Measurements from ENCODE around the gene SLC4A1AP. TPM values are rescaled to one million over a fixed set of nuclear protein-coding genes. Genes with fewer than 3 reads are reported as not detected.
"Not testable (repeated sequence)": the region's sequence is repeated elsewhere in the genome, so short reads cannot be mapped to it uniquely, and the experiment has no call there.

The SLC4A1AP gene, protein sequence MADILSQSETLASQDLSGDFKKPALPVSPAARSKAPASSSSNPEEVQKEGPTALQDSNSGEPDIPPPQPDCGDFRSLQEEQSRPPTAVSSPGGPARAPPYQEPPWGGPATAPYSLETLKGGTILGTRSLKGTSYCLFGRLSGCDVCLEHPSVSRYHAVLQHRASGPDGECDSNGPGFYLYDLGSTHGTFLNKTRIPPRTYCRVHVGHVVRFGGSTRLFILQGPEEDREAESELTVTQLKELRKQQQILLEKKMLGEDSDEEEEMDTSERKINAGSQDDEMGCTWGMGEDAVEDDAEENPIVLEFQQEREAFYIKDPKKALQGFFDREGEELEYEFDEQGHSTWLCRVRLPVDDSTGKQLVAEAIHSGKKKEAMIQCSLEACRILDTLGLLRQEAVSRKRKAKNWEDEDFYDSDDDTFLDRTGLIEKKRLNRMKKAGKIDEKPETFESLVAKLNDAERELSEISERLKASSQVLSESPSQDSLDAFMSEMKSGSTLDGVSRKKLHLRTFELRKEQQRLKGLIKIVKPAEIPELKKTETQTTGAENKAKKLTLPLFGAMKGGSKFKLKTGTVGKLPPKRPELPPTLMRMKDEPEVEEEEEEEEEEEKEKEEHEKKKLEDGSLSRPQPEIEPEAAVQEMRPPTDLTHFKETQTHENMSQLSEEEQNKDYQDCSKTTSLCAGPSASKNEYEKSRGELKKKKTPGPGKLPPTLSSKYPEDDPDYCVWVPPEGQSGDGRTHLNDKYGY
- total RNA-seq, result 17.4 TPM

DNA sequence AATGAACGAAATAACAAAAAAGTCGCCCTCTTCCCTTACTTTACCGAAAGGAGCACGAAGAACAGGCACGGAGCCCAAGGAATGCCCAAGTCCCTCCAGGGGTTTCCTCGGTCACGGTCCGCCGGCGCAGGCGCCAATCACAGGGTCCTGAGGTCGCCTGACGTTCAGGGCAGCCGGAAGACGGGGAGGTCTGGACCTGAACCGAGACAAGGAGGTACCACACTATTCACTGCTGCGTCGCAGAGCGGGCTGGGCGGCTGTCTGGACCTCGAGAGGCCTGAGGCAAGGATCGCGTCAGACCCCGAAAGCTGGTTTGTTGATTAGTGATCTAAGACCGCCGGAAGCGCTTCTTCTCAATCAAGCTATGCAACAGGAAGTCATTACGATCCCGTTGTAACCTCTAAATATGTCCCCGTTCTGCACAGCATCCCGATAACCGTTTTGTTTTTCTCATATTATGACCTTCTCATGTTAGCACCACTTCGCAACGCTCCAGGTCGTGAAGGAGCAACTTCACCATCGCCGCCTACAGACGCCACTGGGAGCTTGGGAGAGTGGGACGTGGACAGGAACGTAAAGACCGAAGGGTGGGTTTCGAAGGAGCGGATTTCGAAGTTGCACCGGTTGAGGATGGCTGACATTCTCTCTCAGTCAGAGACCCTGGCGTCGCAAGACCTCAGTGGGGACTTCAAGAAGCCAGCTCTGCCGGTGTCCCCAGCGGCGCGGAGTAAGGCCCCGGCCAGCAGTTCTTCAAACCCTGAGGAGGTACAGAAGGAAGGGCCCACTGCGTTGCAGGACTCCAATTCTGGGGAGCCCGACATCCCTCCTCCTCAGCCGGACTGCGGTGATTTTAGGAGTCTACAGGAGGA lies at the start of gene SLC4A1AP, which contains the start of gene SUPT7L:
Gene SLC4A1AP (plus strand): TSS at position 605 of the 869 bp plus-strand sequence. CDS start 26 bp downstream, at position 631.
Gene SUPT7L (minus strand): TSS at position 330 of the 869 bp plus-strand sequence. CDS start 1,422 bp downstream, outside the sequence.
- peak; percentile 69 for DNase-seq (ENCODE audit: low spot score)

DNA sequence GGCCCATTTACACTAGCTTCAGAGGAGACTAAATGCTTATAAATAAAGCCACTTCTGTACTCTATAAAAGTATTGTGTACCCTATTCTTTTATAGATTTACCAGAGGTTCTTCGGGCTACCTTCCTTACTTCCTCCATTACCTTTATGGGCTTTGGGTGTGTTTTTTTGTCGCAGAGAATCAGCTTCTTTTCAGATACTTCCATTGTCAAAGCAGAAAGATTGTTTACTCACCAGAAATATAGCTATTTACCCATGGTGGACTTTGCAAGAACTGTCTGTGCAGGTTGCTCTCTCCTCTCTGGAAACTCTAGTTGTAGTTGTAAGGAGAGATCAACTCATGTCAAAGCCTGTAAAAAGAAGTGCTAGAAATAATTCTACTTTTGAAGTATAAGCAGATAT lies 49.7 kb upstream of the SLC4A1AP start:
- DNase-seq (ENCODE audit: low spot score), result no peak

- DNase-seq (ENCODE audit: low spot score), result no peak
Measured at GRCh38 chr2:27615316-27615715, 48.4 kb upstream of the SLC4A1AP start.

DNA sequence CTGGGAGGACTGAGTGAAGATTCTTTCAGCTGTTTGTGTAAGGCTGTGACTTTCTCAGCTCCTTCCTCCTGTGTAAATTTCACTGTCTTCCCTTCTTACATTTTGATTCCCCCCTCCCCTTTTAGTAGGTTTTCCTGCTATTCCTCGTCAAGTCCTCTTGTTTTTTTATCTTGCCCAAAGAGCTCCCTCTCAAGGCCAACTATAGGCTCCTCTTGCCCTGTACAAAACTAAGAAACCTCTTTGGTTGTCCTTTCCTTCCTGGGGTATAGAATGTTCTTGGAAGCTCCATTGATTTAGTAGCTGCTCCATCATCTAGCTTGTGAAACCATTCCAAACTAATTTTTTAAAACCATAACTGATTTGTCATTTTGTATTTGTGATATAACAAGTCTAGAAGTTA lies 42.2 kb upstream of the SLC4A1AP start:
- no peak for DNase-seq (ENCODE audit: low spot score)

GRCh38 chr2:27622921-27623384 lies 40.7 kb upstream of the SLC4A1AP start:
- DNase-seq (ENCODE audit: low spot score), result no peak

- no peak for DNase-seq (ENCODE audit: low spot score)
Measured at GRCh38 chr2:27624943-27625342, 38.7 kb upstream of the SLC4A1AP start.

- DNase-seq (ENCODE audit: low spot score), result not testable (repeated sequence)
Measured at GRCh38 chr2:27626323-27626722, 37.4 kb upstream of the SLC4A1AP start.

GRCh38 chr2:27626921-27627320 lies 36.8 kb upstream of the SLC4A1AP start:
- DNase-seq (ENCODE audit: low spot score), result not testable (repeated sequence)

GRCh38 chr2:27627963-27628766 lies 35.5 kb upstream of the SLC4A1AP start:
- no peak for DNase-seq (ENCODE audit: low spot score)

DNA sequence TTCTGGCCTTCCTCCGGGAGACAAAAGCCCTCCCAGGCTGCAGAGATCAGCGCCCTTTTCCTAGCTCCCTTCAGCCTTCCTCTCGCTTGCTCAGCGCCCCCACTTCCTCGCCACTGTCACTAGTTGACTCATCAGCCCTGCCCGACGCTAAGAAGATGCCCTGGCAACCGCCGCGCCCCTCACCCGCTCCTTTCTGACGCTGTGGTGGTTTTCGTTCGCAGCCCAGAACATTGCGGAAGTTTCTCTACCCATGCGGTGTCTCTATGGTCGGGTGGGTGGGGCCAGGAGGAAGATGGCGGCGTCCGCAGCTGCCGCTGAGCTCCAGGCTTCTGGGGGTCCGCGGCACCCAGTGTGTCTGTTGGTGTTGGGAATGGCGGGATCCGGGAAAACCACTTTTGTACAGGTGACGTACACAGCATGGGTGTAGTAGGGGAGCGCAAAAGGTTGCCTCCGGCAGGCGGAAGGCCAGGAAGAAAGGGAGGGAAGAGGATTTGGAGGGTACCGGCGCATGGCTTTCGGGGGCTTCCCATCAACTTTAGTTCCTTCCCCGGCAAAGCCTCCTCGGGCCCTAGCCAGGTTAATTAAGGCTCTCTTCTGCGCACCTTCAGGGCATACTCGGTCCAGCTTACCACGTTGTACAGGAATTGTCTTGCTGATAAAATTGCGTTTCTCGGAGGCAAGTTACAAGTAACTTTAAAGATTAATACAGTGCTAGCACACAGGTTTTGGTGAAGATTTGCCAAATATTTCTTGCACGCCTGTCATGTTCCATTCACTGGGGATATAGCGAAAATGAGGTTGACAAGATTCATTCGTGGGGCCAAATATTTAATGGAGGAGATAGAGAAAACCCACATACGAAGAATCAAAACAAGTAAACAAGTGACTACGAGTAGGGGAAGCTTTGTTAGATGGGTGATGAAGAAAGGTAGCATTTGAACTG lies 34.7 kb upstream of the SLC4A1AP start, which contains the start of the genes CCDC121 and GPN1:
Gene CCDC121 (minus strand): TSS at position 246 of the 943 bp plus-strand sequence. CDS start 1,213 bp downstream, outside the sequence.
Gene GPN1 (plus strand): TSS at position 284 of the 943 bp plus-strand sequence. CDS start 9 bp downstream, at position 293.
- peak; percentile 90 for DNase-seq (ENCODE audit: low spot score)

- not testable (repeated sequence) for DNase-seq (ENCODE audit: low spot score)
Measured at GRCh38 chr2:27630257-27630656, 33.4 kb upstream of the SLC4A1AP start.

DNA sequence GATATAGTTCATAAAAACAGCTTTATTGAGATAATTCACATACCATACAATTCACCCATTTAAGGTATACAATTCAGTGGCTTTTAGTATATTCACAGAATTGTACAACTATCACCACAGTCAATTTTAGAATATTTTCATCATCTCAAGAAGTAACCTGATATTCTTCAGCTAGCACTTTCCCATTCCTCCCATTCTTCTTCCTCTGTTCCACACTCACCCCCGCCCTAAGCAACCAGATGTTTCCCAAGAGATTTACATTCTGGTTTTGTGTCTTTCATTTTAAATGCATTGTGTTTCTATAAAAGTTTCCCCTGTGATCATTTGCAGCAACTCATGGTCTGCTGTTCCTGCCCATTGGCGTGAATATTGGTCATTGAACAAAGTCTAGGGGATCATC lies 29.4 kb upstream of the SLC4A1AP start:
- no peak for DNase-seq (ENCODE audit: low spot score)

- no peak for DNase-seq (ENCODE audit: low spot score)
Measured at GRCh38 chr2:27636766-27637165, 26.9 kb upstream of the SLC4A1AP start.

DNA sequence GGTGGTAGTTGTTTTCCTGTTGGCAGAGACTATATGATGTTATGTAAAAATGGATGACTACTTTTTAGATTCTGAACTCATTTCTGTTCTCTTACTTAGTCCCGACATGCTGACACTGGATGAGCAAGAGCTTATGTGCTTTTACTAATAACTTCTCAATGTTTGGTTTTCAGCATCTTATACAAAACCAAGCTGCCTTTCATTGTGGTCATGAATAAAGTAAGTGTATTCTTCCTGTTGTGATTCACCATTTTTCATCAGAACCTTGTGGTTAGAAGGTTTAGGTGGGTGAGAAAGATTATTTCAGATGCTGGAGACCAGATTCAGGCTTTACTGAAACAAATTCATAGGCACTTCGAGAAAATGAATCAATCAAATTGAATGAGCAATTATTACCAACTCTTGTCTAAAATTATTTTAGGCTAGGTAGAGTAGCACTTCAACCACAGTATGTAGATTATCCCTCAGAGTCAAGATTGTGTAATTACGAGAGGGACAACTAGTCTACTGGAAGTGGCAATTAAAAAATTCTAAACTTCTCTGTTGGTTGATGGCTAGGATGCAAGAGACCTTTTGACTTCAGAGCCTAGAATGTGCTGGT lies 25.6 kb upstream of the SLC4A1AP start:
- DNase-seq (ENCODE audit: low spot score), result no peak

DNA sequence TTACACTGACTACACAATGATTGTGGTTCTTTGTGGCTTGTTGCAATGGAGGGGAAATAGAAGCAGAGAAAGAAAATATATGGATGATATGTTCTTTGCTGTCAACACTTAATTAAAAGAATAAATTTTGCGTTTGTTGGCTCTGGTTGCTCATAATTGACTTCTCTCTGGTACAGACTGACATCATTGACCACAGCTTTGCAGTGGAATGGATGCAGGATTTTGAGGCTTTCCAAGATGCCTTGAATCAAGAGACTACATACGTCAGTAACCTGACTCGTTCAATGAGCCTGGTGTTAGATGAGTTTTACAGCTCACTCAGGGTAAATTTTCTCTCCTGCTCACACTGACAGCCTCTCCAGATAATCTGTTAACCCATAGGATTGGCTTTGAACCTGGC lies 25.0 kb upstream of the SLC4A1AP start:
- no peak for DNase-seq (ENCODE audit: low spot score)

DNA sequence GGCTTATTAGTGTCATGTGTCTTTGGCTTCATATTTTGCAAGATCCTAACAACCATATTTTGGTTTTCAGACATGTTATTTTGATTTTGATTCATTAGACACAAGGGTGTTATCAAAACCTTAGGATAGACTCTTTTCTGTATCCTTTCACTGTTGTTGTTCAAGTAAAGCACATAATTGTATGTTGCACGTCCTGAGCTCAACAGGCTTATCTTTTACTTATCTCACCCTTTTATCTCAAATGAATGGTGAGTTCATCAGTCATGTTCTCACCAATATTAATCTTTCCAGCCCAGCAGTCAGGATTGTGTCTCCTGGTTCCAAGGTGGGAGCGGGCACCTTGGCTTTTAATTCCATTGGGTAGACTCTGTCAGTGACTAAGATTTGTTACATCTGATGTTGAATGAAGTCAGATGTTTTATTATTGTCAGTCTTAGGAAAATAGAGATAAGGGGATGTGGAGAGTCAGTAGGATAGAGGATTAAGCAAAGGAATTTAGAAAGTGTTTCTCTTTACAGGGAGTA lies 22.9 kb upstream of the SLC4A1AP start:
- DNase-seq (ENCODE audit: low spot score), result no peak

DNA sequence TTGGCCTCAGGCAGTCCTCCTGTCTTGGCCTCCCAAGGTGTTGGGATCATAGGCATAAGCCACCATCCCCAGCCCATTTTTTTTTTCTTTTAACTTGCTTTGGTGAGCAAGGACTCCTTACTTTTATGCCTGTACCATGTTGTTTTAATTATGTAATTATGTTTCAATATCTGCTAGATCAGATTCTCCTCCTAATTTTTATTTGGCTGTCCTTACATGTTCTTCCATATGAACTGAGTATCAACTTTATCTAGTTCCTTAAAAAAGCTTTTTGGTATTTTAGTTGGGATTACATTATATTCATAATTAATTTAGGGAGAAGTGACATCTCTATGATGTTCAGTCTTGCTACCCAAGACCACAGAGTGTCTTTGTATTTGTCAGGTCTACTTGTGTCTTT lies 18.5 kb upstream of the SLC4A1AP start:
- no peak for DNase-seq (ENCODE audit: low spot score)

DNA sequence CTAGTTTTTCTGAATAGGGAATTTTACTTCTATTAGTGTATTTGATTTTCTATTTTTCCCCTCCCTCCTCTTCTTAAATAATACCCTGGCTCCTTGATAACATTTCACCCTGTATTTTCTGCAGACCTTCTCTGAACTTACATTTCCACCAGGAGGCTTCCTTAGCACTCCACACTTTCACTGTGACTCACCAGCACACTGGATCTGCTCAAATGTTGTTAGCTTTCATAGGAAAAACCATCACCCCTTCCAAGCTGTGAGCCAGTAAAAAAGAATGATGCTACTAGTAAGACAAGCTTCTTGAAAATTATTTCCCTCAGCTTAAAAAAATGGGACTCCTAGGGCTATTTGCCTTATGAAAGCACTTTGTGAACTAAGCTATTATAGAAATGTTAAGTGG lies 16.4 kb upstream of the SLC4A1AP start:
- DNase-seq (ENCODE audit: low spot score), result no peak

DNA sequence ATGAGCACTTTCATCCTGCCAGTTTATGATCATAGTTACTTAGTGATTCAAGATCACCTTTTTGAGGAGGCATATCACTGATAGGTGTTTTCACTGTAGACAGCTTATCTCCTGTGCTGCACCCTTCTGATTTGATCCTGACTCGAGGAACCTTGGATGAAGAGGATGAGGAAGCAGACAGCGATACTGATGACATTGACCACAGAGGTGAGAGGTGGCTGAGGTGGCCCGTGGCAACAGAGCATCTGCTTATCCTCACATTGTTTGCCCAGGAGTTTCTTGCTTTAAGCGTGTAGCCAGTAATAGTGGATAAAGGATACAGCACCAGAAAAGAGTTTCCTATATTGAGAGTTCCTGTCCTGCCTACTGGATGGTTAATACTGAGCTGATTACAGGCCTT lies 16.0 kb upstream of the SLC4A1AP start:
- DNase-seq (ENCODE audit: low spot score), result no peak
